B cell (primary cell): ENCODE results near the gene NIPA2. TPM values are rescaled to one million over a fixed set of nuclear protein-coding genes. Genes with fewer than 3 reads are reported as not detected.

Source experiments
- ATAC-seq: fragments of 200-7000 bp; cut with Tn5 transposase; one replicate; pipeline ENCODE4 v1.10.0; 2021; ENCODE audit warnings: low read depth, mild to moderate bottlenecking, moderate number of reproducible peaks, moderate library complexity
- CTCF ChIA-PET: fragments of 350-600 bp; sonication (Branson Sonifier 250); formaldehyde crosslinking; loops from one replicate; lab custom pipeline; 2021; ENCODE audit warnings: antibody characterized with exemption, inconsistent platforms; lab: Charles Lee
- POLR2A ChIA-PET: fragments of 350-600 bp; sonication (Branson Sonifier 250); formaldehyde crosslinking; loops from one replicate; lab custom pipeline; 2021; ENCODE audit warnings: antibody characterized with exemption; lab: Charles Lee
- DNase-seq: peaks from one replicate; pipeline ENCODE4 v3.0.0; 2013
- H2AFZ ChIP-seq: 2 replicates; pipeline ENCODE4 v1.6.1; 2012; ENCODE audit warnings: mild to moderate bottlenecking, low read depth, low read length; ENCODE audit not compliant: insufficient read depth, poor library complexity, severe bottlenecking
- H3K27ac ChIP-seq, 2 donors: 1 replicate in 1 of 2; 2 replicates in 1 of 2; pipeline ENCODE4 v1.5.1; 2012 to 2013; ENCODE audit warnings: low read length in 2 of 2, mild to moderate bottlenecking in 2 of 2, moderate library complexity in 1 of 2
- H3K27me3 ChIP-seq, 4 experiments: fragments of 200-600 bp in 1 of 4; sonication (generic) in 1 of 4; replicated peaks in 1 of 4; 1 replicate in 2 of 4; 2 replicates in 2 of 4; pipeline versions ENCODE4 v1.6.1 to v1.7.0; 2013 to 2016; ENCODE audit warnings: low read length in 3 of 4, mild to moderate bottlenecking in 2 of 4, mixed read lengths in 1 of 4, moderate library complexity in 1 of 4; ENCODE audit not compliant: insufficient read depth in 4 of 4, control insufficient read depth in 3 of 4; ENCODE audit errors: control extremely low read depth in 1 of 4
- H3K36me3 ChIP-seq, 2 experiments: replicated peaks in 1 of 2; 1 replicate in 1 of 2; 2 replicates in 1 of 2; pipeline versions ENCODE4 v1.6.1 to v1.7.1; 2013; ENCODE audit warnings: low read length in 1 of 2; ENCODE audit not compliant: insufficient read depth in 2 of 2, control insufficient read depth in 1 of 2; ENCODE audit errors: control extremely low read depth in 1 of 2, extremely low read depth in 1 of 2
- H3K4me1 ChIP-seq, 2 donors: fragments of 200-600 bp in 1 of 2; sonication (generic) in 1 of 2; 1 replicate in 1 of 2; 2 replicates in 1 of 2; pipeline versions ENCODE4 v1.5.1 to v1.6.1; 2013 to 2017; ENCODE audit warnings: low read length in 2 of 2; ENCODE audit not compliant: control insufficient read depth in 2 of 2, insufficient read depth in 2 of 2
- H3K4me2 ChIP-seq: replicated peaks from 2 replicates; pipeline ENCODE3; 2012; ENCODE audit warnings: mild to moderate bottlenecking, low read depth, low read length; ENCODE audit not compliant: poor library complexity, severe bottlenecking
- H3K4me3 ChIP-seq, 5 experiments: fragments of 200-600 bp in 1 of 5; sonication (generic) in 1 of 5; 1 replicate in 3 of 5; 2 replicates in 2 of 5; pipeline versions ENCODE4 v1.5.1 to v1.7.0; 2011 to 2016; ENCODE audit warnings: low read length in 4 of 5, mild to moderate bottlenecking in 4 of 5, low read depth in 2 of 5, control low read depth in 1 of 5, moderate library complexity in 1 of 5; ENCODE audit not compliant: insufficient read depth in 1 of 5; ENCODE audit errors: control extremely low read depth in 1 of 5, extremely low read depth in 1 of 5
- H3K79me2 ChIP-seq: fragments of 200-600 bp; sonication (generic); one replicate; pipeline ENCODE4 v1.6.0; 2016; ENCODE audit warnings: low read length; ENCODE audit not compliant: control insufficient read depth, insufficient read depth
- H3K9ac ChIP-seq: fragments of 200-600 bp; sonication (generic); 2 replicates; pipeline ENCODE4 v1.6.1; 2017; ENCODE audit warnings: mild to moderate bottlenecking, low read length, moderate library complexity
- H3K9me3 ChIP-seq, 3 donors: one replicate each; pipeline versions ENCODE4 v1.6.1 to v1.7.1; 2013; ENCODE audit warnings: low read length in 2 of 3; ENCODE audit not compliant: control insufficient read depth in 2 of 3, insufficient read depth in 1 of 3; ENCODE audit errors: control extremely low read depth in 1 of 3
- H4K20me1 ChIP-seq: 2 replicates; pipeline ENCODE4 v1.6.0; 2012; ENCODE audit warnings: mild to moderate bottlenecking, low read length; ENCODE audit not compliant: insufficient read depth, control insufficient read depth, poor library complexity, severe bottlenecking
- H3K27ac Mint-ChIP-seq: one replicate; pipeline ENCODE4 v1.8.0; 2021; ENCODE audit warnings: mixed read lengths
- H3K27me3 Mint-ChIP-seq: one replicate; pipeline ENCODE4 v1.8.0; 2021; ENCODE audit warnings: mixed read lengths
- H3K4me1 Mint-ChIP-seq: one replicate; pipeline ENCODE4 v1.8.0; 2021; ENCODE audit warnings: mixed read lengths
- H3K4me3 Mint-ChIP-seq: one replicate; pipeline ENCODE4 v1.8.0; 2021; ENCODE audit warnings: mixed read lengths
- H3K9me3 Mint-ChIP-seq: one replicate; pipeline ENCODE4 v1.8.0; 2022; ENCODE audit warnings: mixed read lengths; ENCODE audit not compliant: insufficient read depth
- CTCF ChIP-seq: fragments of 200-600 bp; IDR thresholded peaks from one replicate; pipeline ENCODE4 v1.8.0; 2022; ENCODE audit warnings: antibody characterized with exemption, mild to moderate bottlenecking
- EZH2 ChIP-seq: IDR thresholded peaks from 2 replicates; pipeline ENCODE4 v1.6.1; 2012; ENCODE audit warnings: borderline replicate concordance, low read depth, mild to moderate bottlenecking, moderate library complexity, low read length; ENCODE audit not compliant: insufficient read depth, poor library complexity, severe bottlenecking
- WGBS: methylation state at CpG from one replicate; pipeline ENCODE4 v1.1.5; 2013; ENCODE audit warnings: missing lambda C conversion rate; ENCODE audit not compliant: insufficient coverage; 5-methylcytosine and 5-hydroxymethylcytosine counted together
- intact Hi-C: fragments of 100-400 bp; cut with micrococcal nuclease; formaldehyde crosslinking; loops from one replicate; pipeline ENCODE4 v1.10.0; 2022
- polyA plus RNA-seq: library from polyadenylated mRNA; depleted of rRNA; stranded (reverse); fragments of >200 nt; gene quantifications from 2 replicates; pipeline ENCODE4 v1.2.3, GENCODE V29; 2012
- total RNA-seq, 2 donors: library from RNA; stranded (reverse); fragments of 120-200 nt in 1 of 2; gene quantifications; 1 replicate in 1 of 2; 2 replicates in 1 of 2; pipeline versions ENCODE4 v1.2.3 to v1.2.4, GENCODE V29; 2013 to 2022

NIPA2 gene
- total and polyA plus RNA-seq, 2 donors (not counting 1 experiment from before 2014, with no cell fraction given): 47.1 to 65.3 TPM

DNA sequence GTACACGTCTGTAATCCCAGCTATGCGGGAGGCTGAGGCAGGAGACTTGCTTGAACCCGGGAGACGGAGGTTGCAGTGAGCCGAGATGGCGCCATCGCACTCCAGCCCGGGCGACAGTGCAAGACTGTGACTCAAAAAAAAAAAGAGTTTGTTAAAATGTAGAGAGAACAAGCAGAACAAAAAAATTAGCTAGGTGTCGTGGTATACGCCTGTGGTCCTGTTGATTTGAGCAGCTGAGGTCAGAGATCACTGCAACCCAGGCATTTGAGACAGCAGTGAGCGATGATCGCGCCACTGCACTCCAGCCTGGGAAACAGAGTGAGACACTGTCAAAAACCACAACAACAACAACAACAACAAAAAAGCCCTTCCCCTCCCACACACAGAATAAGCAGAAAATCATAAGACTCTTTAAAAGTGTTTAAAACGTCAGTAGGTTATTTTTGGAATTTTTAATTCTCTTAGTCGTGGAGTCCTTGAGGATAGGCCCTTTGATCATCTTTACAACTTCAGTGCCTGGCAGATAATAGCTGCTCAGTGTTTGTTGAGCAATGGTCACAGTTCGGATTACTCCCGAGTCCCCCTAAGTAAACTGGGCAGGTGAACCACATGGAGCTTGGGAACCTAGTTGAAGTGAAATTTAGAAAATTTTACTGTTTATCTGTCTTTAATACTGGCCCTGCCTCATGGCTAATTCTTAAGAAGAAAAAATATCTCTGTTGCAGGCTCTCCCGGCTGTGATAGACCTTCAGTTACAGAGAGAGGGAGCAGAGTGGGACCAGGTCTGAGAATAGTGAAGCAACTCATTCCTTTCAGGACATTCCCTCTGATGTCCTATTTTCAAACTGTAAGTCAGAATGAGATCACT is 6.2 kb downstream of the NIPA2 start:
- no peaks in the 10 kb centered on the region for H3K9me3 ChIP-seq
- H3K27me3 ChIP-seq: no peaks in the 10 kb centered on the region
- POLR2A ChIA-PET: no interaction called here
- peaks cover 59% of the 10 kb centered on the region for H3K4me1 Mint-ChIP-seq
- peak overlapping the region; percentile 6 for H3K4me3 Mint-ChIP-seq
- H4K20me1 ChIP-seq: peaks cover 87% of the 10 kb centered on the region
- no peak overlapping the region for H3K4me3 ChIP-seq
- H3K4me1 ChIP-seq: peaks cover 37 to 46% of the 10 kb centered on the region in 2 donors
- H3K36me3 ChIP-seq: peaks cover 6 to 45% of the 10 kb centered on the region in 2 experiments
- CTCF ChIA-PET: no interaction called here
- no peak for TF ChIP-seq CTCF
- TF ChIP-seq EZH2: no peak
- 81% methylated on average over 14 of the region's 19 CpGs for WGBS
- intact Hi-C loops: loop anchor here (5.0 kb wide), 1 partner anchor 88 kb away; no protein-coding TSS in a partner anchor
- H3K27me3 Mint-ChIP-seq: no peaks in the 10 kb centered on the region
- peak overlapping the region; percentile 21 for H3K4me2 ChIP-seq
- no peak for ATAC-seq
- no peak overlapping the region for H3K9ac ChIP-seq
- no peak overlapping the region for H2AFZ ChIP-seq
- H3K9me3 Mint-ChIP-seq: no peaks in the 10 kb centered on the region
- H3K27ac ChIP-seq: peak overlapping the region; percentile 34 to 64
- DNase-seq: no peak
- H3K79me2 ChIP-seq: peaks cover 94% of the 10 kb centered on the region
- peak overlapping the region; percentile 76 for H3K27ac Mint-ChIP-seq

DNA sequence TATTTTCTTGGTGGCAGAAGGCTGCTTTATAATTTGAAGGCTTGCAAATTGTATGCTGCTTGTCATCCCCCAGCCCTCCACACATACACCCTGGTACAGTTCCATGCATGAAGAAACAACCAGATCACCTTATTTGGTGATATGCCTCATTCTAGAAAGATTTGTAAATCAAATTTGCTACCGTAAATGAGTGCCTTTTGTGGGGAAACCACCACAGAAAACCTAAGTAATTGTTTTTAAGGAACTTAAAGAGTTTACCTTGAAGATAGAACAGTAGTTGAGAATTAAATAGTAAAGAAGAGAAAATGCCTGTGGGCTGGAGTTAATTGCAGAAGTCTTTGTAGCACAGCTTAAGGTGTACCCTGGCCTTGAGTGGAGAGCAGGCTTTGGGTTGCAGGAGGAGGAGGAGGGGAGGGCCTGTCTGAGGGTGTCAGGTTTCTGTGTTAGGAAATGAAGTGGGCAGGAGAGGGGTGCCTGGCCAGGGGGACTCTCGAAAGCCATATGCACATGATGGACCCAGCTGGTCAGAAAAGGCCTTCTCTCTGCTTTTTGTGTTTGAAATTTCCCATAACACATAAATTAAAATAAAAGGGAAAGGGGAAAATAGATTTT is 6.9 kb downstream of the NIPA2 start:
- ATAC-seq: peak; percentile 28
- Histone ChIP-seq H4K20me1 (peaks cover 94% of the 10 kb centered on the region), H3K79me2 (peaks cover 100% of the 10 kb centered on the region), H3K9me3 (no peaks in the 10 kb centered on the region), H3K4me3 (no peak overlapping the region), H2AFZ (no peak overlapping the region), H3K4me2 (peak overlapping the region; percentile 21), H3K36me3 (peaks cover 6 to 51% of the 10 kb centered on the region in 2 experiments), H3K9ac (no peak overlapping the region), H3K27me3 (no peaks in the 10 kb centered on the region), H3K4me1 (peaks cover 39 to 50% of the 10 kb centered on the region in 2 donors), H3K27ac (peak overlapping the region; percentile 34 to 64)
- Mint-ChIP-seq H3K27ac (peak overlapping the region; percentile 32), H3K4me3 (no peak overlapping the region), H3K9me3 (no peaks in the 10 kb centered on the region), H3K4me1 (peaks cover 63% of the 10 kb centered on the region), H3K27me3 (no peaks in the 10 kb centered on the region)
- TF ChIP-seq EZH2: no peak
- TF ChIP-seq CTCF: no peak
- intact Hi-C loops: no loop called here
- DNase-seq: peak; percentile 38
- no CpG with 5 or more reads among the region's 2 CpGs for WGBS
- ChIA-PET CTCF (no interaction called here), POLR2A (no interaction called here)
